ENCODE data around the gene AMY2B.
"Not testable (repeated sequence)": the region's sequence is repeated elsewhere in the genome, so short reads cannot be mapped to it uniquely, and the experiment has no call there.

AMY2B gene

DNA sequence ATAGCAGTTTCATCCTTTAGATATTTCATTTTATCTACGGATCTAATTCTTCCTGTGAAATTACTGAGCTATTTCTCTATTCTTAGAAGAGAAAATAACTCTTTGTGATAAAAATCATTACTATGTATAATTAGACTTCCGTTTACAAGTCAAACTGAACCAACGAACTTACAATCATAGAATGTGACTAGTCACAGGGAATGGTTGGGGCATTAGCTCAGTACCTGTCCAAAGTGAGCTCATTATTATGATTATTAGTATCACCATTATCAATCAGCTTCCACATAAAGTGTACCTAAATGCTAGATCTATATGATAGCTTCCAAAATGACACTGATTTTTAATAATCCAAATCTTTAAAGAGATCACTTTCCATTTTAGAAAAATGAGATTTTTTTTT is 12.5 kb downstream of the AMY2B start:
- H3K4me3 ChIP-seq (replicated peaks; ENCODE audit: low read depth, low read length): no peak overlapping the region
- no peaks in the 10 kb centered on the region for H3K27me3 ChIP-seq (replicated peaks; ENCODE audit: control insufficient read depth, insufficient read depth, low read length)
- no peak for DNase-seq (ENCODE audit: extremely low read depth, insufficient read length)
- H3K36me3 ChIP-seq (ENCODE audit: control insufficient read depth, insufficient read depth, low read length): no peaks in the 10 kb centered on the region
- no peak for TF ChIP-seq CTCF (IDR thresholded peaks at IDR 0.05; ENCODE audit: insufficient read depth, low read length, poor library complexity, severe bottlenecking)

DNA sequence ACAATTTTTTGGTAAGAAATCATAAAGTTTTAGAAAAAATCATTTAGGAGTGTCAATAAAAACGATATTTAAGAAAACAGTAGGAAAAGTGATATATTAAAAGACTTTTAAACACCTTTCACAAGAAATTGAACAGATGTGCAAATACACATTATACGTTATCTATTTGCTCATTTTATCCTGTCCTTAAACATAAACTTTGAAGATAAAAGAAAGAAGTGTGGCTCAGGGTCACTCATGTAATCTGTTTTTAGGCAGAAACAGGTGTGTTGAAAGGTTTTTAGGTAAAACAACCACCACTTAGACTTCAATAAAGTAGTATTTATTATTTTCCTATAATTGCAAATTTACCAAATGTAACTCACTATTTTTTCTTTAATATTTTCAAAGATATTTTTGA is 13.1 kb downstream of the AMY2B start:
- Histone ChIP-seq H3K27me3 (replicated peaks; ENCODE audit: control insufficient read depth, insufficient read depth, low read length) (no peaks in the 10 kb centered on the region), H3K36me3 (ENCODE audit: control insufficient read depth, insufficient read depth, low read length) (no peaks in the 10 kb centered on the region), H3K4me3 (replicated peaks; ENCODE audit: low read depth, low read length) (no peak overlapping the region)
- no peak for TF ChIP-seq CTCF (IDR thresholded peaks at IDR 0.05; ENCODE audit: insufficient read depth, low read length, poor library complexity, severe bottlenecking)
- DNase-seq (ENCODE audit: extremely low read depth, insufficient read length): no peak

- not testable (repeated sequence) for H3K36me3 ChIP-seq (ENCODE audit: control insufficient read depth, insufficient read depth, low read length); DNase-seq (ENCODE audit: extremely low read depth, insufficient read length); H3K4me3 ChIP-seq (replicated peaks; ENCODE audit: low read depth, low read length); H3K27me3 ChIP-seq (replicated peaks; ENCODE audit: control insufficient read depth, insufficient read depth, low read length)
Measured at GRCh38 chr1:103602740-103603139, 31.4 kb downstream of the AMY2B start.

DNA sequence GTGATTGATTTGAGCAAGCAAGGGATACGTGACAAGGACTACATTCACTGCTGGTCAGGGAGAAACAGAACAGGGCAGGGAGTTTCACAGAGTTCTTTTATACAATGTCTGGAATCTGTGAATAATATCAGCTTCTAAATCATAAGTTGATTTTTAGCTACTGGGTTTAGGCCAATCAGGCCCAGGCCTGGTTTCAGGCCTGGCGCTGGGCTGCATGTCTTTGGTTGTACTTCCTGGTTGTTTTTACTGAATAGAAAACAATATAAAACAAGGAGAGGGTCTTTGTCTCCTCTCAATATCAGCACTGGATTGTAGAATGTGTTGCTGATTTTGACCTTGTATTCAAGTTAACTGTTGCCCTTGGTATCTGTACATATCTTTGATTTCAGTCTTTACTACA is 45.0 kb downstream of the AMY2B start:
- Histone ChIP-seq H3K4me3 (replicated peaks; ENCODE audit: low read depth, low read length) (no peak overlapping the region), H3K36me3 (ENCODE audit: control insufficient read depth, insufficient read depth, low read length) (no peaks in the 10 kb centered on the region), H3K27me3 (replicated peaks; ENCODE audit: control insufficient read depth, insufficient read depth, low read length) (no peaks in the 10 kb centered on the region)
- no peak for TF ChIP-seq CTCF (IDR thresholded peaks at IDR 0.05; ENCODE audit: insufficient read depth, low read length, poor library complexity, severe bottlenecking)
- no peak for DNase-seq (ENCODE audit: extremely low read depth, insufficient read length)

GRCh38 chr1:103616994-103617477 is 45.6 kb downstream of the AMY2B start, which contains the start of gene AMY2A:
Gene AMY2A (plus strand): TSS chr1:103617427. CDS start chr1:103617441, 14 bp downstream.
- H3K27me3 ChIP-seq (replicated peaks; ENCODE audit: control insufficient read depth, insufficient read depth, low read length); H3K4me3 ChIP-seq (replicated peaks; ENCODE audit: low read depth, low read length); DNase-seq (ENCODE audit: extremely low read depth, insufficient read length); H3K36me3 ChIP-seq (ENCODE audit: control insufficient read depth, insufficient read depth, low read length): not testable (repeated sequence)

DNA sequence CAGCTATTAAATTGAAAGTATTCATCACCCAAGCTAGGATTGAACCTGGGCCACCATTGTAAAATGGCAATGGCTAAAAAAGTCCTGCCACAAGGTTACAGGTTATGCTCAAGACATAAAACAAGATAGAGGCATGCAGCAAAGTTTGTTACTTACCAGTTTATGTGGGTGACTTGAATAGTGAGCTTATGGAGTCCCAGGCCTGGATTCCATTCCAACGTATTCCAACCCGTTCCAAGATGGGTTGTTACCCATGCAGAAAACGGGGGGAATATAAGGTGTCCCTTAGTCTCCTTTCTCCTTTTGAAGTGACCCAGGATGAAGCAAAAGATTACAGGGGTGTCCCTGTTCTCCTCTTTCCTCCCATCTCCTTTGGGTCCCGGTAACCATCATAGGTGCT is 56.0 kb downstream of the AMY2B start:
- not testable (repeated sequence) for H3K27me3 ChIP-seq (replicated peaks; ENCODE audit: control insufficient read depth, insufficient read depth, low read length); H3K4me3 ChIP-seq (replicated peaks; ENCODE audit: low read depth, low read length); H3K36me3 ChIP-seq (ENCODE audit: control insufficient read depth, insufficient read depth, low read length); DNase-seq (ENCODE audit: extremely low read depth, insufficient read length)

All from GM06990 (cell line).